Brain pericyte (primary cell): ENCODE results near the gene MADCAM1.

Experiments
- DNase-seq: peaks from one replicate; pipeline ENCODE4 v3.0.0-alpha.2; 2012; ENCODE audit warnings: low read depth, low spot score

The MADCAM1 gene

DNA sequence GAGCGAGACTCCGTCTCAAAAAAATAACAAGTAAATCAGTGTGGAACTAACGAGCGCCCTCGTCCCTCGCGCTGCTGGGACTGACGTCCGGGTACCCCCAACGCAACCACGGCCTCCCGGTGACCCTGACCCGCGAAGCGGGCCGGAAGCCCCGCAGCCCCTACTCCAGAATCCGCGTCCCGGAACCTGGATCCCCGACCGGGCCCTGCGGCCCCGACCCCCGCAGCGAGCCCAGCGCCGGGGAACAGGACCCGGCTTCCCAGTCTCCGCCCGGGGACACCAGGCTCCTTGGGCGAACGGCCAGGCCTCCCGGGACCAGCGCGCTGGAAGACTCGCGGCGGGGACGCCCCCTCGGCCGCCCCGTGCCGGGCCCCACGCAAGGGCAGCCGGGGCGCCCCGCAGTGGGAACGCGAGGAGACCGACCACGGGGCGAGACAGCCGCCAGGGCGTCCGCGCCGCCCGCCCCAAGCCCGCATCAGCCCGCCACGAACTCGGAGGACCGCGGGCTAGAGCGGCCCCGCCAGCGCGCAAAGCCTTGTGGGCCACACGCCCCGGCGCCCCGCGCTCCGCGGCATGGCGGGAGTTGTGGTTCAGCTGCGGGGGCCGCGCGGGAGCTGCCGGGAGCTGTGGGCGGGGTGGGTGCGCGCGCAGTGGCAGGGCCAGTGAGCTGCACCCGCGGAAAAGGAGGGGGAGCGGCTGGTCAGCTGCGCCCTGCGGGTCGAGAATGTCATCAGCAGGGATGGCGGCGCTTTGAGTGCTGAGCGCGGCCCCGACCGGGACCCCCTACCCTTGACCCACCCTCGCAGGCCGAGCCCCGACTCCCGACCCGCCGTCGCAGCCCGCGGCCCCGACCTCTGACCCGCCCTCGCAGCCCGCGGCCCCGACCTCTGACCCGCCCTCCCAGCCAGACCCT, 7.5 kb upstream of the MADCAM1 start:
- peak; percentile 76 for DNase-seq

DNA sequence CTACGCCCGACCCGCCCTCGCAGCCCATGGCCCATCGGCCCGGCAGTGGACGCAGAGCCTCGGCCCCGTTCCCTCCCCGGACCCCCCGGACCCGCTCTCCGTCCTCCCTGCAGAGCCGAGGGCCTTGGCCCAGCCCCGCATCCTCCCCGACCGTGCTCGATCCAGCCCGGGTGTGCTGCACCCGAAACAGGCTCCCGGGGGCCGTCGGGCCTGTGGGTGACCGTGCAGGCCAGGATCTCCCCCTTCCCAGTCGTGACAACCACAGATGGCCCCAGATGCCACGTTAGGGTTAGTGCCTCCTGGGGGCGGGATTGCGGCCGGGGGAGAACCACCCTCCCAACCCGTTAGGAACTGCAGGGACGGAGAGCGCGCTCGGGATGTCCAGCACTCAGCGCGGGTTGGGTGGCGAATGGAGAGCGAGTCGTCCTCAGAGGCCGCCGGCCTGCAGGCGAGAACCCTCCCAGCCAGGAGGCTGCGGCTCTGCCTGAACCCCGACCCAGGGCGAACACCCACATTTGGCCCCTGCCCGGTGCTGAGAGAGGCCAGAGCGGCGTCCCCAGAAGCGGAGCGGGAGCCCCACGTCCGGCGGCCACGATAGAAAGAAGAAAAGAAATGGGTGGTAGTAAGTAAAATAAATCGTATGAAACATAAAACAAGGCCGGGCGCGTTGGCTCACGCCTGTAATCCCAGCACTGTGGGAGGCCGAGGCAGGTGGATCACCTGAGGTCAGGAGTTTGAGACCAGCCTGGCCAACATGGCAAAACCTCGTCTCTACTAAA, 6.7 kb upstream of the MADCAM1 start:
- DNase-seq, result no peak

DNA sequence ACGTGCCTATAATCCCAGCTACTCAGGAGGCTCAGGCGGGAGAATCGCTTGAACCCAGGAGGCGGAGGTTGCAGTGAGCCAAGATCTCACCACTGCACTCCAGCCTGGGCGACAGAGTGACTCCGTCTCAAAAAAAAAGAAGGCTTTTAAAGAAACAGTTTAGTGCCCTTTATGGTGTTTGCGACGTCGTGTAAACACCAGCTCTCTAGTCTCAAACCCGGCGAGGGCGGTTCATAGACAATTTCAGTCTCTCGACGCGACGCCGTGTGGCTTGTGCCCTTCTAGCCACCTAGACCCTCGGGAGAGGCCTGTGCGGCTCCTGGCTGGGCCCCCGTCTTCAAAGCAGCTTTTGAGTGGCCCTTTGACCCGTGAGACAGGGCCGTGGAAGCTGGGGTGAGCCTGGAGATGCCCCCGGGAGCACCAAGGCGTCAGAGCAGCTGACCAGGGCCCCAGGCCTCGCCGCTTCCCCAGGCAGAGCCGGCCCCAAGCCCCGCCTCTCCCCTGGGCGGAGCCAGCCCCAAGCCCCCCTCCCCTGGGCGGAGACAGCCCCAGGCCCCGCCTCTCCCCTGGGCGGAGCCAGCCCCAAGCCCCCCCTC, 5.0 kb upstream of the MADCAM1 start:
- DNase-seq, result no peak

DNA sequence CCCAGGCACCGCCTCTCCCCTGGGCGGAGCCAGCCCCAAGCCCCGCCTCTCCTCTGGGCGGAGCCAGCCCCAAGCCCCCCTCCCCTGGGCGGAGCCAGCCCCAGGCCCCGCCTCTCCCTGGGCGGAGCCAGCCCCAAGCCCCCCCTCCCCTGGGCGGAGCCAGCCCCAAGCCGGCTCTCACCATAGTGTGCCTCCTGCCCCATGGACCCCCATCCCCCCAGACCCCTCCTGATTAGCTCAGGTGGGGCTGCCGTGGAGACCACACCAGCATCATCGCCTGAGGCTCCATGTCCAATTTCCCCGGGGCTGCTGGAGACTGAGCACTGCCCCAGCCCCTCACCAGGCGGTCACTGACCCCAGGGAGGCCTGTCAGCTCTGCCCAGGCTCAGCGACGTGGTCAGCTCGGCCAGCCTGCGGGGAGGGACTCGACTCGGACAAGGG, 4.2 kb upstream of the MADCAM1 start:
- no peak for DNase-seq

DNA sequence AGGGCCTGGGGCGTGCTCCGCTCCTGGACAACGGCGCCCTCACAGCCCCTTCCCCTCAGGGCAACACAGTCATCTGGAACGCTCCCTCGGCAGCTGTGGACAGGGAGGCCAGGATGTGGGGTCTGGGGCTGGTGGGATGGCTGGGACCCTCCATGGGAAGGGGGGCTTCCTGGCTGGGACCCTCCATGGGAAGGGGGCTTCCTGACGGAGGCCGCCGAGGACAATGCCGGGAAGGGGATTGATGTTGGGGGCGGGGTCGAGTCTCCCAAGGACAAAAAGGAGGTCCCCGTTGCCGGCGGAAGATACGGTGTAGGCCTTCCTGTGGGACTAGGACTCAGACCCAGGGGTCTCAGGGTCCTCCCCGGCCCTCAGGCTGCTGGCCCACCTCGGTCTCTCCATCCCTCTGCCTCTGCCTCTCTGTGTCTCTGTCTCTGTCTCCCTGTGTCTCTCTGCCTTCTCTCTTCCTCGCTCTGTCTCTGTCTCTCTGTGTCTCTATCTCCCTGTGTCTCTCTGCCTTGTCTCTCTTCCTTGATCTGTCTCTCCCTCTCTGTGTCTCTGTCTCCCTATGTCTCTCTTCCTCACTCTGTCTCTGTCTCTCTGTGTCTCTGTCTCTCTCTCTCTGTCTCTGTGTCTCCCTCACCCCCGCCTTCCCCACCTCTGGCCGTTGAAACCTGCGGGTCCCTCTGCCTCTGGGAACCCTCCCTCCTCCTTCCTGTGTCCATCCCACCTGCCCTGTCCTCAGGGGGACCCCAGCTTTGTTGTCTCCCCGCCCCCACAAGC, 2.7 kb upstream of the MADCAM1 start:
- no peak for DNase-seq

DNA sequence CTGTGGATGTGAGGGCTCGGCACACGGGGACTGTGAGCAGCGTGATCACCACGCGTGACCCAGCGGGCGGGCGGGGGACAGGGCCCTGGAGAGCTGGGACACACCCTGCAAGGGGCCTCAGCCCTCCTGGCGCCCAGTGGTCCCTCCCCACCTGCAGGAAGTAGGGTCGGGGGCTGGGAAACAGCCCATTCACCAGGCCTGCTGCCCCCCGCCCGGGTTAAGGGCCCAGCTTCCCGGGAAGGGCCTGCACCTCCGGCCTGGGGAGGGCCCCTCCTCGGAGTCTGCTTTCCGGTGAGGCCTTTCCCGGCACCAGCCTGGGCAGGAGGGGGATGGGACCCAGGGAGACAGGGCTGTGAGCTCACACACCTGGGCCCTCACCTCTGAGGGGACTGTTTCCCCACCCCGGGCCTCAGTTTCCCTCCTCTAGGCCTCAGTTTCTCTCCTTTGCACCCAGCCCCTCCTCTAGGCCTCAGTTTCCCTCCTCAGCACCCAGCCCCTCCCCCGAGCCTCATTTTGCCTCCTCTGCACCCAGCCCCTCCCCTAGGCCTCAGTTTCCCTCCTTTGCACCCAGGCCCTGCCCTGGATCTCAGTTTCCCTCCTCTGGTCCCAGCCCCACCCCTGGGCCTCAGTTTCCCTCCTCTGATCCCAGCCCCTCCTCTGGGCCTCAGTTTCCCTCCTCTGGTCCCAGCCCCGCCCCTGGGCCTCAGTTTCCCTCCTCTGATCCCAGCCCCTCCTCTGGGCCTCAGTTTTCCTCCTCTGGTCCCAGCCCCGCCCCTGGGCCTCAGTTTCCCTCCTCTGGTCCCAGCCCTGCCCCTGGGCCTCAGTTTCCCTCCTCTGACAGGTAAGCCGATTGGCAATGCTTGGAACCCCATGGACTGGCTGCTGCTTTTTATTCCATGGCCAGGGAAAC, 1.9 kb upstream of the MADCAM1 start:
- no peak for DNase-seq

DNA sequence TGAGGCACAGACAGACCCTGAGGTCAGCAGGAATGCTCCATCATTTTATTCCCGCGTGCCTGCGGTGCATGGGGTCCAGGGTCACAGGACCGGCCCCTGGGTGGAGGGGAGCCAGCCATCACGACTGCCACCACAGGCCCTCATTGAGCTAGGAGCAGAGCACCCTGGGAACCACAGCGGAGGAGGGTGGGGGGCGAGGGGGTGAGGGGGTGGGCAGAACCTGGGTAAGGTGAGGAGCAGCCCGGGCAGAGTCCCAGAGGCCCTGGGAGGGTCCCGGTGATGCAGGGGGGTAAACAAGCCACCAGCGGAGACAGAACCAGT, 1.2 kb upstream of the MADCAM1 start:
- DNase-seq, result no peak

DNA sequence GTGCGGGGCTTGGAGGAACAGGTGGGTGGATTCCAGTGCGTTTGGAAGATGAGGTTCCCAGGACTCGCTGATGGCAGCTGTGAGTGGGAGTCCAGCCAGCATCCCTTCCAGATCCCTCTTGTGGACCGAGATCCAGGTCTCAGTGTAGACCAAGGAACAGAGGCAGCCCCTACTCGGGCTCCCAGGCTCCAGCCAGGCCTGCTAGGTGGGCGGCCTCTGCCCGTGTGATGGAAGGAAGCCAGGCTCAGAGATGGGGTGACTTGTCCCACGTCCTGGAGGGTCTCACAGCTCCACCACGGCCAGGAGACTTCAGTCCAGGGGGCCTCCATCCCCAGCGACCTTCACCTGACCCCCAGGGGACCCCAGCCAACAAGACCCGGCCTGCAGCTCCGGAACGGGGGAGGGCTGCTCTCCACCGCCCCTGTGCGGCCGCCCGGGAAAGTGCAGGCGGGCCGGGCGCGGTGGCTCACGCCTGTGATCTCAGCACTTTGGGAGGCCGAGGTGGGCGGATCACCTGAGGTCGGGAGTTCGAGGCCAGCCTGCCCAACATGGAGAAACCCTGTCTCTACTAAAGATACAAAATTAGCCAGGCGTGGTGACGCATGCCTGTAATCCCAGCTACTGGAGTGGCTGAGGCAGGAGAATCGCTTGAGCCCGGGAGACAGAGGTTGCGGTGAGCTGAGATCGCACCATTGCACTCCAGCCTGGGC, 729 bp upstream of the MADCAM1 start:
- DNase-seq, result no peak

DNA sequence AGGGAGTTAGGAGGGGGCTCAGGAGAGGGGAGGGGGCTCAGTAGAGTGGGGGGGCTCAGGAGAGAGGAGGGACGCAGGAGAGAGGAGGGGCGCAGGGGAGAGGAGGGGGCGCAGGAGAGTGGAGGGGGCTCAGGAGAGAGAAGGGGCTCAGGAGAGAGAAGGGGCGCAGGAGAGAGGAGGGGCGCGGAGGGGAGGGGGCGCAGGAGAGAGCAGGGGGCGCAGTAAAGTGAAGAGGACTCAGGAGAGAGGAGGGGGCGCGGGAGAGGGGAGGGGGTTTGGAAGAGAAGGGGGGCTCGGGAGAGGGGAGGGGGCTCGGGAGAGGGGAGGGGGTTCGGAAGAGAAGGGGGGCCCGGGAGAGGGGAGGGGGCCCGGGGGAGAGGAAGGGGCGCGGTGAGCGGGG, 700 bp downstream of the MADCAM1 start:
- no peak for DNase-seq

DNA sequence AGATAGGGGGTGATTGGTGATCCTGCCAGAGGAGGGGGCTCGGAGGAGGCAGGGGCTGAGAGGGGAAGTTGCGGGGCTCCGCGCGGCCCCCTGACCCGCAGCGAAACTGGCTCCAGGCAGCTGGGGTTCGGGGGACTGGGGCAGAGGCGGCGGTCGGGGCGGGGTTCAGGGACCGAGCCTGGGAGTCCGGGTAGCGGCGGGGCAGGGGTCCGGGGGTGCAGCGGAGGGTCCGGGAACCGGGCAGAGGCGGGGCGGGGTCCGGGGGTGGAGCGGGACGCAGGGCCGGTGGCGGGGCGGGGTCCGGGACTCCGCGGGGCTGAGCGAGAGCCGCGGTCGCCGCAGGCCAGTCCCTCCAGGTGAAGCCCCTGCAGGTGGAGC, 1.2 kb downstream of the MADCAM1 start:
- DNase-seq, result no peak

DNA sequence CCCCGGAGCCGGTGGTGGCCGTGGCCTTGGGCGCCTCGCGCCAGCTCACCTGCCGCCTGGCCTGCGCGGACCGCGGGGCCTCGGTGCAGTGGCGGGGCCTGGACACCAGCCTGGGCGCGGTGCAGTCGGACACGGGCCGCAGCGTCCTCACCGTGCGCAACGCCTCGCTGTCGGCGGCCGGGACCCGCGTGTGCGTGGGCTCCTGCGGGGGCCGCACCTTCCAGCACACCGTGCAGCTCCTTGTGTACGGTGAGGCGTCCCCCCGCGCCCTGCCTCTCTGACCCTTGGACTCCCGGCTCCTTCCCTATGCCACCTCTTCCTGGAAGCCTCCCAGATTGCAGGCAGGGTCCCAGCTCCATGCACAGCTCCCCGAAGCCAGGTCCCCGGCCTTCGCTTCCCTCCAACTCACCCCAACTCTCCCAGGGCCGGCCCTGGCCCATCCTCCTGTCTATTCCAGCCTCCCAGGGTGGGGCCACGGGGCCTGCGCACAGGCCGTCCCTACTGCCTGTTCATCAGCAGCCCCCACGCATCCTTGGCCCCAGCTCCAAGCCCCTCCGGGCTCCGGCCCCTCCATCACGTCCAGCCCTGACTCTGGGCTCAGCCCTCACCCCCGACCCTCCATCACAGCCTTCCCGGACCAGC, 1.7 kb downstream of the MADCAM1 start:
- DNase-seq, result no peak

DNA sequence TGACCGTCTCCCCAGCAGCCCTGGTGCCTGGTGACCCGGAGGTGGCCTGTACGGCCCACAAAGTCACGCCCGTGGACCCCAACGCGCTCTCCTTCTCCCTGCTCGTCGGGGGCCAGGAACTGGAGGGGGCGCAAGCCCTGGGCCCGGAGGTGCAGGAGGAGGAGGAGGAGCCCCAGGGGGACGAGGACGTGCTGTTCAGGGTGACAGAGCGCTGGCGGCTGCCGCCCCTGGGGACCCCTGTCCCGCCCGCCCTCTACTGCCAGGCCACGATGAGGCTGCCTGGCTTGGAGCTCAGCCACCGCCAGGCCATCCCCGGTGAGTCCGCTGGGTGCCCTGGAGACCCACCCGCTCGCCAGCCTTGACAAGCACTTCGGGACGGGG, 2.2 kb downstream of the MADCAM1 start:
- DNase-seq, result no peak

DNA sequence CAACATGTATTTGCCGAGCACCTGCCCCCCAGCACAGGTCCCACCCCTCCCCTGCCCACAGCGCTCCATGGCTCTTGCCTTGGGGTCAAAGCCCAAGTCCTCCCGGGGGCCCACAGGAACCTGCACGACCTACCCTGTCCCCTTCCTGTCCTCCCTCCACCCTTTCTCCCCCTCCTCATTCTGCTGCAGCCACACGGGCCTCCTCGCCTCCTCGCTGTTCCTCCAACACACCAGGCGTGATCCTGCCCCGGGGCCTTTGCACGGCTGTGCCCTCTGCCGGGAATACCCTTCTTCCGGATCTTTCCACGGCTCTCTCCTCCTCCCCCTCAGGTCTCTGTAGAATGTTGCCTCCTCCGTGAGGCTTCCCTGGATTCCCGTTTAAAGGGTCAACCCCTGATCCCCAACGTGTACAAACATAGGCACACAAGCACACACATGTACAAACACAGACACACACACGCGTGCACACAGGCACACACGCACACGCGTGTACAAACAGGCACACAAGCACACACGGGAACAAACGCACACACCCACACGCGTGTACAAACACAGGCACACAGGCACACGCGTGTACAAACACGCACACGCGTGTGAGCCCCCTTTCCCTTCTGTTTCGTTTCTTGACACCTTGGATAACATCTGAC, 2.8 kb downstream of the MADCAM1 start:
- DNase-seq, result no peak

DNA sequence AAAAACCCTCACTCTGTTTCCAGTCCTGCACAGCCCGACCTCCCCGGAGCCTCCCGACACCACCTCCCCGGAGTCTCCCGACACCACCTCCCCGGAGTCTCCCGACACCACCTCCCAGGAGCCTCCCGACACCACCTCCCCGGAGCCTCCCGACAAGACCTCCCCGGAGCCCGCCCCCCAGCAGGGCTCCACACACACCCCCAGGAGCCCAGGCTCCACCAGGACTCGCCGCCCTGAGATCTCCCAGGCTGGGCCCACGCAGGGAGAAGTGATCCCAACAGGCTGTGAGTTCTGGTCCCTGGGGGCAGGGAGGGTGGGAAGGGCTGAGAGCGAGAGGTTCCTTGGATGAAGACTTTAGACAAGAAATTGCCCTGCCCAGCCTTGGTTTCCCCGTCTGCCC, 5.4 kb downstream of the MADCAM1 start:
- DNase-seq, result no peak

DNA sequence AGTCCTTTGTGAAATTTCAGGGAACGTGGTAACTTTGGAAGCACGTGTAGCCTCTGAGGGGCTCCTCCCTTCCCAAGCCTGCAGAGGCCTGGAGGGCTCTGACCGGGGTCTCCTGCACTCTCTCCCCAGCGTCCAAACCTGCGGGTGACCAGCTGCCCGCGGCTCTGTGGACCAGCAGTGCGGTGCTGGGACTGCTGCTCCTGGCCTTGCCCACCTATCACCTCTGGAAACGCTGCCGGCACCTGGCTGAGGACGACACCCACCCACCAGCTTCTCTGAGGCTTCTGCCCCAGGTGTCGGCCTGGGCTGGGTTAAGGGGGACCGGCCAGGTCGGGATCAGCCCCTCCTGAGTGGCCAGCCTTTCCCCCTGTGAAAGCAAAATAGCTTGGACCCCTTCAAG, 8.3 kb downstream of the MADCAM1 start:
- DNase-seq, result no peak

DNA sequence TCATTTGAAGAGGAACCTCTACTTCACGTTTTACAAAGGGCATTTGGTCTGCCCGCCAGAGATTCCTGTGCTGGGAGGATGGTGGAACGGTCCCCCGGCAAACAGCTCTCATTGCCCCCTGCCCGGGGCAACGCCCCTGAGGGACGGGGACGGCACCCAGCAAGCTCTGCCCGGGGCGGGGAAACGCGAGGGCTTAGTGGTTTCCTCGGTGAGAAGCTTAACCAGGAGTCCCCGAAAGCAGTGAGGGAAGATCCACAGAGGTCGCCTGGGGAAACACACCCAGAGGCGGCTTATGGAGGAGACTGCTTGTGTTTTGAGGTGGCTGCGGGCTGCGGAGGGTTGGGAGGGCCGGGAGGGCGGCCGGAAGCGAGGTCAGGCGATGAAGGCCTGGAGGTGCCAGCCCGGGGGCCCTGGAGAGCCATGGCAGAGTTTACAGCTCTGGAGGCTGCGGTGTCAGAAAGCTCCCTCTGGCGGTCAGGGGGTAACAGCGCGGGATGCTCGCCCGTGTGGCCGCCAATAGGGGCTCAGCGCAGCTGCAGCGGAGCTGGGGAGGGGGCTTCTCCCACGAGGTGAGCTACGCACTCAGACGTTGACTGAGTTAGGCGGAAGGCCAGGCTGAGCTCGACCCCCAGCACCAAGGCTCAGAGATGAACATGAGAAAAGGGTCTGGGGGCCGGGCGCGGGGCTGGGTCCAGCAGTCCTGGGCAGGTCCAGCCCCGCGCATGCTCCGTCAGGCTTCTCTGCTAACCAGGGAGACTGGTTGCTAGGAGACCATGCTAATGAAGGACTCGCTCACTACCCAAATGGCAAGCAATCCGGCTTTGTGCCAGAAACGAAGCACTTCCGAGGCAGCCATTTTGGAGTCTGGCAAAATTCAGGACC, 10.4 kb downstream of the MADCAM1 start:
- DNase-seq, result peak; percentile 100

DNA sequence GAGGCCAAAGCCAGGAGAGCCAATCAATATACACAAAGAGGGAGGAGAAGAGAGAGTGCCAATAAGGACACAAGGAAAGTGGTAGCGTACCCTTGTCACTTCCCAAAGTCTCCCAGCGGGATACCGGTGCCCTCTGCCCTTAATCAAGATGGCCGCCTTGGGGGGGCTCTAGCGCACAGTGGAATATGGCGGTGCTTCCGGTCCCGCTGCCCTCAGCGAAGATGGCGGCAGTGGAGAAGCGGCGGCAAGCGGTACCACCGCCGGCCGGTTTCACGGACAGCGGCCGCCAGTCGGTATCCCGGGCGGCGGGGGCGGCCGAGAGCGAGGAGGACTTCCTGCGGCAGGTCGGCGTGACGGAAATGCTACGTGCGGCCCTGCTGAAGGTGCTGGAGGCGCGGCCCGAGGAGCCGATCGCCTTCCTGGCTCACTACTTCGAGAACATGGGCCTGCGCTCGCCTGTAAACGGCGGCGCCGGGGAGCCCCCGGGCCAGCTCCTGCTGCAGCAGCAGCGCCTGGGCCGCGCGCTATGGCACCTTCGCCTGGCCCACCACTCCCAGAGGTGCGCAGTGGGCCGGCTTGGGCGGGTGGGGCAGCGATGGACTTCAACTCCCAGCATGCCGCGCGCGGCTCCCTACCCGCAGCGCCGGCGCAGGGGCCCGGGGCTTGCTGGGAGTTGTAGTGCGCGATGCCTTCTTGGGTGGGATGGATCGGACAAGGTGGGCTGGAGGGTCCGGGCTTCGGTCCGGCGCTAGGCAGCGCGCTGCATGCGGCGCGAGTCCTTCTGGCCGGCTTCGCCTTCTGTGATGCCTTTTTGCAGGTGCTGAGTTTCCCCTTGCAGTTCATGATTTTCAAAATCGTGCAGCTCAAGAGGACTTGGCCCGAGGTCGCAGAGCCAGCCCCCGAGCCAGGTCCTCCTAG, 11.3 kb downstream of the MADCAM1 start, which contains the start of gene TPGS1:
Gene TPGS1, plus strand, starts transcription at position 212 of the 918 bp plus-strand sequence. Its CDS starts 10 bp downstream, at position 222.
- no peak for DNase-seq
